GM21360 (cell line): ENCODE results near the gene APOO.

Source experiments
- ATAC-seq: cut with Tn5 transposase; IDR thresholded peaks from one replicate; pipeline ENCODE4 v1.9.1; 2021; ENCODE audit warnings: mild to moderate bottlenecking, moderate library complexity; ENCODE audit not compliant: unreplicated experiment

Gene APOO

GRCh38 chrX:23821847-23822246 lies 85.9 kb downstream of the APOO start:
- ATAC-seq = no peak

- ATAC-seq = no peak
Measured at GRCh38 chrX:23820235-23820782, 87.4 kb downstream of the APOO start.

- ATAC-seq = no peak
Measured at GRCh38 chrX:23819385-23820234, 88.1 kb downstream of the APOO start.

DNA sequence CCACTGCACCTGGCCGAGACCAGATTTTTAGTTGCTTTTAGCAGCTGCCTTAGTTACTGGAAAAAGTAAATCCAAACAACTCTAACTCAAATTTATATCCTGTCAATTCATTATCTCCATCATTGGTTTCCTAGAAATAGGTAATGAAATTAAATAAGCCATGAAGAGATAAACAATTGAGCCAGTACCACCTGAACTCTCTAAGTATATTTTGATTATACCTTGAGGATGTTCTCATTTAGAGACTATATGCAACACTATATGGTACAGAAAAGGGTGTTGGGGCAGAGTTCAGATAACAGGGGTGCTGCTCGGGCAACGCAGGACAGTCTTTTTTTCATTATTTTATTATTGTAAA lies 89.8 kb downstream of the APOO start:
- no peak for ATAC-seq

GRCh38 chrX:23816179-23816578 lies 91.6 kb downstream of the APOO start:
- no peak for ATAC-seq

GRCh38 chrX:23815376-23815775 lies 92.4 kb downstream of the APOO start:
- ATAC-seq = no peak

- ATAC-seq = no peak
Measured at GRCh38 chrX:23813808-23814207, 93.9 kb downstream of the APOO start.

- no peak for ATAC-seq
Measured at GRCh38 chrX:23811656-23812055, 96.1 kb downstream of the APOO start.

DNA sequence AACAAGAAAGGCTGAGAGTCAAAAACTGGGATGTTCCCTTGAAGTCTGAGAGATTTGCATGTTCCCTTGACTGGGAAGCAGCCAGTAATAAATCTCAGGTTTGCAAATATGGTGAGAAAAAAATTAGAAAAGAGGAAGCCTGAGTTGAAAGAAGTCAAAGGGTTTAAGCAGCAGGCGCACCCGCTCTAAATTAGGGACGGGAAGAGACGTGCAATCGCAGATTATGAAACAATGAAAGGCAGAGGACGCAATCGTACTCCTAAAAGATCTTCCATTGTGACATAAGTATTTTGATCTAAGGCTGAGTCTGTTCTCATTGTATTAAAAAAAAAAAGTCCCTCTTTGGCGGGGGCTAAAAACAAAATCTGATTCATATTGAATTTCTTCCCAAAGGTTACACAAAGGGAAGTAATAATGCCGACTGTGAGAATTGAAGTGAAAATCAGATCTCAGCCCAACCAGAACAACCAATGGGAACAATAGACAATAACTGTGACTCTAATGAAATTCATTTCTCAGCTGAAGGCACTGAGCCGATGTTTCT lies 96.6 kb downstream of the APOO start:
- no peak for ATAC-seq

DNA sequence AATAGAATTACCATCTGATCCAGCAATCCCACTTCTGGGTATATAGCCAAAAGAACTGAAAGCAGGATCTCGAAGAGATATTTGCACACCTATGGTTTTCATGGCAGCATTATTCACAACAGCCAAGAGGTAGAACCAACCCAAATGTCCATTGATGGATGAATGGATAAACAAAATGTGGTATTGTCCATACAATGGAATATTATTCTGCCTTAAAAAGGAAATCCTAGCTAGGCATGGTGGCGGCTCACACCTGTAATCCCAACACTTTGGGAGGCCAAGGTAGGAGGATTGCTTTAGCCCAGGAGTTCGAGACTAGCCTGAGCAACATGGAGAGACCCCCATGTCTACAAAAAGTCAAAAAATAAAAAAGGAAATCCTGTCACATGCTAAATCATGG lies 97.5 kb downstream of the APOO start:
- ATAC-seq = no peak

DNA sequence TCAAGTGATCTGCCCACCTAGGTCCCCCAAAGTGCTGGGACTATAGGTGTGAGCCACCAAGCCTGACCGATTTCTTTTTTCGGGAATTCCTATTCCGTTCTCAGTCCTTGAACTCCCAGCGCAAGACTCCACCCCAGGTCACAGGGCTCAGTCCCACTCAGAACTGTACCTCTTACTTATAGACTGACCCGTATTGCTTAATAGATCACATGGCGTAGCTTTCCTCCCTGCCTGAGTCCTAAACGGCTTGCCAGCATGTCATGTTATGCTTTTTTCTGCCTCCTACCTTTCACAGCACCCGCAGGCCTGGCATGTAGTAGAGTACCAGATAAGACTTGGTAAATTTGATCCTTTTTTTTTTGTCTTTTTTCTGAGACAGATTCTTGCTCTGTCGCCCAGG lies 102.3 kb downstream of the APOO start:
- no peak for ATAC-seq

- ATAC-seq = no peak
Measured at GRCh38 chrX:23804578-23804977, 103.2 kb downstream of the APOO start.

GRCh38 chrX:23803931-23804381 lies 103.8 kb downstream of the APOO start:
- ATAC-seq = no peak

DNA sequence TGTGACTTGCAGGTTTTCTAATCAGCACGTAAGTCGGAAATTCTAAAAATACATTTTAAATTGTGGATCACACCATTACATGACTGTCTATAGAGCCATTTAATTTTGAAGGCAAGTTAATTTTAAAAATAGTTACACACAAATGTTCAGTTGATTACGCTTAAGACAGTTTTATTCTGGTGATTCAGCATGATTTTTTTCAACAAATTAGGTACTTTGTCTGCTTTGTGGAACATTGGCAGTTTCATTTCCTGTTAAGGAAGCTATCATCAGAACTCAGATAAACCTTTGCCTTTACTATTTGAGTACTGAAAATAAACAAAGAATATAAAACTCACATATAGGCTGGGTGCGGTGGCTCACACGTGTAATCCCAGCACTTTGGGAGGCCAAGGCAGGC lies 105.3 kb downstream of the APOO start:
- no peak for ATAC-seq

- ATAC-seq = no peak
Measured at GRCh38 chrX:23799469-23800065, 108.2 kb downstream of the APOO start.

DNA sequence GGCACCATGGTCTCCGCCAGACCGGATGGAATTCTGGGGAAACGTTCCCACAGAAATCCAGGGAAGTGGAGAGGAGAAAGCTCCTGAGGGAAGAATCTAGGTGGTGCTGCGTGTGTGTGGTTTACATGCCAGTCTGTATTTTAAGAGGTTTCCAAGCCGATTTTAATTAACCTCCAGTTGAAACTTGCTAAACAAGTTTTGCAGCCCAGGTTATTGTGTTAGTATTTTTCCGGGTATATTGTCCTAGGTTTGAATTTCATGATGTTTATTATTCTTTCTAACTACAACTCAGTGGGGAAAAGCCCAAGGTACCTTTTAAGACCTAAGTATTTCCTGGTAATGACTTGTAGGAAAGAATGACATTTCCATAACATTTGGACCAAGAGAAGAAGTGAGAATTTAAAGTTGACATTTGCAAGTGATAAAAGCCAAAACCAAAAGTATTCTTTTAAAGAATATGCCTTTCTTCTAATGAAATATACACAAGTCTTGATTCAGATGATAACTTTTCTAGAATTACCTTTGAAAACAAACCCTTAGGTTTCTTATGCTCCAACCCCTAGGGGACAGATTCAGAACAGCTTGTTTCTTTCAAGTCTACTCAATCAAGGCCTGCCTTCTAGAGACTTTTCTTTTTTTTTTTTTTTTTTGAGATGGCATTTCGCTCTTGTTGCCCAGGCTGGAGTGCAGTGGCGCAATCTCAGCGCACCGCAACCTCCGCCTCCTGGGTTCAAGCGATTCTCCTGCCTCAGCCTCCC lies 110.2 kb downstream of the APOO start:
- ATAC-seq = no peak

DNA sequence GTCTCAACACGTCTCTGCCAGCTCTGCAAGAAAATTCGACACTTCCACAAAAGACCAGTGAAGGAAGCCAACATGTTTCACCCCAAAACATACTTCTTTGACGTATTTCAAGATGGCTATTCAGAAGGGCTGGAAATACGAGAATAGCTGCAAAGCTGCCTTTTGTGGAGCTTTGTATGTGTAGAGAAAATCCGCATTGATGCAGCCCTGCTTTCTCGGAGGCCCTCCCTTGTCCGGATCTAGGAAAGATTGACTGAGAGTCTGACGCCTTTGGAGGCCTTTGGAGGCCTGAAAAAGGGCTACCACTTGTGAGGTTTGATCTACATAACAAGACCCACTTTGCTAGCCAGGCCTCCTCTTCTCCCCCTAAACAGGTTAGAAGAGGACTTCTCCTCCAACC lies 112.5 kb downstream of the APOO start:
- ATAC-seq = no peak

- no peak for ATAC-seq
Measured at GRCh38 chrX:23792861-23793553, 114.7 kb downstream of the APOO start.

GRCh38 chrX:23790155-23790497 lies 117.6 kb downstream of the APOO start:
- ATAC-seq = no peak

GRCh38 chrX:23789386-23790154 lies 118.2 kb downstream of the APOO start:
- no peak for ATAC-seq
